ENCODE data around the gene SLC11A2. TPM values are rescaled to one million over a fixed set of nuclear protein-coding genes. Genes with fewer than 3 reads are reported as not detected.

SLC11A2 gene
- total and polyA plus RNA-seq, 2 of the 13 experiments (the other 11 are each of a cell fraction or from before 2014, with no cell fraction given), result 71.7 to 77.0 TPM

- TF ChIP-seq ATF1 (CRISPR knock-in tag; IDR thresholded peaks at IDR 0.05), result 0 out of 2 replicates have a peak, but pooled peaks have one; percentile 30
- TF ChIP-seq DRAP1 (CRISPR knock-in tag; IDR thresholded peaks at IDR 0.05), result peak; percentile 65; the same call in 1 of the 2 replicates
- TF ChIP-seq RARA (CRISPR knock-in tag; IDR thresholded peaks at IDR 0.05), result 0 out of 2 replicates have a peak, but pooled peaks have one; percentile 13
- TF ChIP-seq ARID3A (IDR thresholded peaks at IDR 0.05; ENCODE audit: low read depth, low read length), result 0 out of 2 replicates have a peak, but pooled peaks have one; percentile 49
- 0 out of 2 replicates have a peak, but pooled peaks have one; percentile 28 for TF ChIP-seq ZBTB25 (CRISPR knock-in tag; IDR thresholded peaks at IDR 0.05)
- TF ChIP-seq STAG1 (CRISPR knock-in tag; IDR thresholded peaks at IDR 0.05), result peak; percentile 79
- TF ChIP-seq GABPA (IDR thresholded peaks at IDR 0.05; ENCODE audit: low read depth, low read length), result no peak
- TF ChIP-seq GABPA (CRISPR knock-in tag; IDR thresholded peaks at IDR 0.05; ENCODE audit: low read depth), result no peak
- TF ChIP-seq, protein P1, sequence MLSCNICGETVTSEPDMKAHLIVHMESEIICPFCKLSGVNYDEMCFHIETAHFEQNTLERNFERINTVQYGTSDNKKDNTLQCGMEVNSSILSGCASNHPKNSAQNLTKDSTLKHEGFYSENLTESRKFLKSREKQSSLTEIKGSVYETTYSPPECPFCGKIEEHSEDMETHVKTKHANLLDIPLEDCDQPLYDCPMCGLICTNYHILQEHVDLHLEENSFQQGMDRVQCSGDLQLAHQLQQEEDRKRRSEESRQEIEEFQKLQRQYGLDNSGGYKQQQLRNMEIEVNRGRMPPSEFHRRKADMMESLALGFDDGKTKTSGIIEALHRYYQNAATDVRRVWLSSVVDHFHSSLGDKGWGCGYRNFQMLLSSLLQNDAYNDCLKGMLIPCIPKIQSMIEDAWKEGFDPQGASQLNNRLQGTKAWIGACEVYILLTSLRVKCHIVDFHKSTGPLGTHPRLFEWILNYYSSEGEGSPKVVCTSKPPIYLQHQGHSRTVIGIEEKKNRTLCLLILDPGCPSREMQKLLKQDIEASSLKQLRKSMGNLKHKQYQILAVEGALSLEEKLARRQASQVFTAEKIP (CRISPR knock-in tag; IDR thresholded peaks at IDR 0.05; ENCODE audit: borderline replicate concordance), result no peak
- TF ChIP-seq BCL6 (CRISPR knock-in tag; IDR thresholded peaks at IDR 0.05), result peak; percentile 22; the same call in 1 of the 2 replicates
- TF ChIP-seq KMT2B (CRISPR knock-in tag; IDR thresholded peaks at IDR 0.05), result 0 out of 2 replicates have a peak, but pooled peaks have one; percentile 27
- TF ChIP-seq FOXA3 (CRISPR knock-in tag; IDR thresholded peaks at IDR 0.05), result 0 out of 2 replicates have a peak, but pooled peaks have one; percentile 10
- TF ChIP-seq MEIS2 (CRISPR knock-in tag; IDR thresholded peaks at IDR 0.05), result no peak
- TF ChIP-seq MXD4 (CRISPR knock-in tag; IDR thresholded peaks at IDR 0.05), result no peak
- TF ChIP-seq SMC3 (IDR thresholded peaks at IDR 0.05; ENCODE audit: low read length), result peak; percentile 59; the same call in 1 of the 2 replicates
- 0 out of 2 replicates have a peak, but pooled peaks have one; percentile 50 for TF ChIP-seq ZBTB26 (CRISPR knock-in tag; IDR thresholded peaks at IDR 0.05; ENCODE audit: borderline replicate concordance)
- peak; percentile 55 for TF ChIP-seq RAD21 (CRISPR knock-in tag; IDR thresholded peaks at IDR 0.05)
- 0 out of 2 replicates have a peak, but pooled peaks have one; percentile 23 for TF ChIP-seq ZNF788 (CRISPR knock-in tag; IDR thresholded peaks at IDR 0.05; ENCODE audit: borderline replicate concordance)
- no peak for TF ChIP-seq GFI1 (CRISPR knock-in tag; IDR thresholded peaks at IDR 0.05; ENCODE audit: borderline replicate concordance)
- no peak for TF ChIP-seq ZBTB8A (CRISPR knock-in tag; IDR thresholded peaks at IDR 0.05; ENCODE audit: borderline replicate concordance, low read depth)
- TF ChIP-seq ZKSCAN8 (CRISPR knock-in tag; IDR thresholded peaks at IDR 0.05; ENCODE audit: borderline replicate concordance), result 0 out of 2 replicates have a peak, but pooled peaks have one; percentile 35
- no peak for TF ChIP-seq SIX1 (CRISPR knock-in tag; IDR thresholded peaks at IDR 0.05; ENCODE audit: borderline replicate concordance)
- TF ChIP-seq ZNF460 (CRISPR knock-in tag; IDR thresholded peaks at IDR 0.05; ENCODE audit: borderline replicate concordance), result no peak
- peak; percentile 33; the same call in 1 of the 2 replicates for TF ChIP-seq ELF3 (CRISPR knock-in tag; IDR thresholded peaks at IDR 0.05)
Observed at GRCh38 chr12:51028126-51028812, 2.1 kb upstream of the SLC11A2 start (continued).

Measured in HepG2 (cell line).